Measurements from ENCODE around the gene LDB2. TPM values are rescaled to one million over a fixed set of nuclear protein-coding genes. Genes with fewer than 3 reads are reported as not detected.

The LDB2 gene
- total and polyA plus RNA-seq, 2 experiments from 2014 or later = 48.6 to 80.1 TPM

GRCh38 chr4:16875487-16875886 is 23.0 kb downstream of the LDB2 start:
- DNase-seq (ENCODE audit: low spot score) = no peak
- Mint-ChIP-seq H3K27ac (no peak overlapping the region; the same call in 1 of the 2 replicates), H3K4me1 (peaks cover 4% of the 10 kb centered on the region; the same call in 1 of the 3 replicates), H3K27me3 (ENCODE audit: insufficient read depth, low read depth, poor library complexity) (peaks cover 2% of the 10 kb centered on the region), H3K36me3 (ENCODE audit: low read depth) (peaks cover 59% of the 10 kb centered on the region), H3K4me3 (no peak overlapping the region), H3K9me3 (peaks cover 31% of the 10 kb centered on the region)
- 0 out of 2 replicates have a peak, but pooled peaks cover 2% of the 10 kb centered on the region for H3K9me2 ChIP-seq (ENCODE audit: insufficient read depth)
- TF ChIP-seq ETS1 (IDR thresholded peaks at IDR 0.05) (no peak), EZH2 (IDR thresholded peaks at IDR 0.05; ENCODE audit: low read depth, unreplicated experiment) (no peak), ZNF114 (CRISPR knock-in tag; IDR thresholded peaks at IDR 0.05) (no peak), REST (IDR thresholded peaks at IDR 0.05; ENCODE audit: unreplicated experiment) (no peak), CTCF (conservative IDR thresholded peaks at IDR 0.05; ENCODE audit: low read depth in 2 of 2) (no peak), POLR2AphosphoS5 (IDR thresholded peaks at IDR 0.05; ENCODE audit: low read depth) (no peak), STAT1 (IDR thresholded peaks at IDR 0.05; ENCODE audit: unreplicated experiment) (no peak), ZNF331 (CRISPR knock-in tag; IDR thresholded peaks at IDR 0.05; ENCODE audit: low read depth) (no peak), ZNF462 (CRISPR knock-in tag; IDR thresholded peaks at IDR 0.05) (no peak)
- H2AFZ ChIP-seq = no peak overlapping the region
- H3K79me2 ChIP-seq (replicated peaks; ENCODE audit: insufficient read depth) = peaks cover 56% of the 10 kb centered on the region
- H4K20me1 ChIP-seq (replicated peaks; ENCODE audit: insufficient read depth) = peaks cover 8% of the 10 kb centered on the region; the same call in 1 of the 2 replicates
- 0 out of 2 replicates have a peak, but pooled peaks cover 9% of the 10 kb centered on the region for H3F3A ChIP-seq (replicated peaks; ENCODE audit: low read depth)
- H3K4me2 ChIP-seq = no peak overlapping the region
- no peak overlapping the region for H3K27ac ChIP-seq (ENCODE audit: low read depth)
- ATAC-seq = no peak; the same call in 2 of the 3 replicates
- H3K4me1 ChIP-seq (ENCODE audit: insufficient read depth) = peaks cover 3% of the 10 kb centered on the region; the same call in 1 of the 2 replicates
- H3K36me3 ChIP-seq (ENCODE audit: insufficient read depth) = peaks cover 25% of the 10 kb centered on the region
- H3K27me3 ChIP-seq (ENCODE audit: insufficient read depth) = no peaks in the 10 kb centered on the region
- H3K4me3 ChIP-seq = no peak overlapping the region
